HCT116 (cell line): ENCODE results near the gene ARHGAP42. TPM values are rescaled to one million over a fixed set of nuclear protein-coding genes. Genes with fewer than 3 reads are reported as not detected.

Experiments
- ATAC-seq: fragments of 200-7000 bp; cut with Tn5 transposase; 2 replicates; pipeline ENCODE4 v1.9.1; 2020; ENCODE audit warnings: mild to moderate bottlenecking, moderate library complexity
- BruUV-seq: library from RNA; stranded (reverse); fragments of 400-500 nt; replicated peaks from 2 replicates; lab custom pipeline; 2021; lab: Mats Ljungman, UMichigan
- CTCF ChIA-PET: fragments of 300-600 bp; sonication (Branson Sonifier 250); formaldehyde crosslinking; loops from one replicate; lab custom pipeline; 2021; ENCODE audit warnings: antibody characterized with exemption; lab: Charles Lee
- POLR2A ChIA-PET: fragments of 300-600, 350-600 bp; sonication (Branson Sonifier 250); formaldehyde crosslinking; loops from one replicate; lab custom pipeline; 2021; ENCODE audit warnings: antibody characterized with exemption; lab: Charles Lee
- RAD21 ChIA-PET, 2 experiments: fragments of 300-600 bp; sonication (Branson Sonifier 250); formaldehyde crosslinking; loops; one replicate each; lab custom pipeline; 2023; ENCODE audit warnings: low total read pairs in 2 of 2; ENCODE audit not compliant: uncharacterized antibody in 2 of 2, unreplicated experiment in 2 of 2, low non-redundant PET in 1 of 2; lab: Charles Lee
- DNase-seq: peaks from one replicate; pipeline ENCODE4 v3.0.0-alpha.2; 2010; ENCODE audit warnings: low read depth, low spot score
- H2AFZ ChIP-seq: fragments of 200-600 bp; shearing (Covaris generic), sonication (generic); 2 replicates; pipeline ENCODE4 v1.6.1; 2017; ENCODE audit warnings: low read depth, mixed run types, mixed read lengths, antibody characterized with exemption, low read length; ENCODE audit not compliant: poor library complexity, severe bottlenecking
- H3K27ac ChIP-seq: 2 replicates; pipeline ENCODE4 v1.5.1; 2012; ENCODE audit warnings: low read depth, low read length
- H3K27me3 ChIP-seq: fragments of 200-600 bp; sonication (generic); 2 replicates; pipeline ENCODE4 v1.6.1; 2016; ENCODE audit warnings: mixed run types, low read length, mixed read lengths; ENCODE audit not compliant: insufficient read depth
- H3K36me3 ChIP-seq, 2 experiments: fragments of 200-500 bp in 1 of 2; fragments of 200-600 bp in 1 of 2; sonication (Bioruptor generic) in 1 of 2; sonication (generic) in 1 of 2; 2 replicates each; pipeline versions ENCODE4 v1.5.1 to v1.6.1; 2014 to 2016; ENCODE audit warnings: low read length in 2 of 2, inconsistent platforms in 1 of 2, mixed read lengths in 1 of 2, mixed run types in 1 of 2; ENCODE audit not compliant: insufficient read depth in 2 of 2, control insufficient read depth in 1 of 2
- H3K4me1 ChIP-seq, 2 experiments: fragments of 200-600 bp in 1 of 2; sonication (generic) in 1 of 2; 2 replicates each; pipeline versions ENCODE4 v1.5.1 to v1.6.1; 2012 to 2017; ENCODE audit warnings: low read length in 2 of 2, inconsistent platforms in 1 of 2, mild to moderate bottlenecking in 1 of 2, mixed read lengths in 1 of 2, mixed run types in 1 of 2, moderate library complexity in 1 of 2; ENCODE audit not compliant: insufficient read depth in 2 of 2, control insufficient read depth in 1 of 2
- H3K4me2 ChIP-seq: fragments of 200-600 bp; sonication (generic); 2 replicates; pipeline ENCODE4 v1.6.1; 2017; ENCODE audit warnings: mixed run types, low read length, mixed read lengths
- H3K4me3 ChIP-seq, 2 experiments: fragments of 200-600 bp in 1 of 2; sonication (generic) in 1 of 2; replicated peaks in 1 of 2; 2 replicates each; pipeline ENCODE4 v1.5.1; 2011 to 2016; ENCODE audit warnings: low read length in 2 of 2, control low read depth in 1 of 2, low read depth in 1 of 2, mild to moderate bottlenecking in 1 of 2, mixed read lengths in 1 of 2, mixed run types in 1 of 2
- H3K79me2 ChIP-seq: fragments of 200-600 bp; sonication (generic); 2 replicates; pipeline ENCODE4 v1.6.1; 2017; ENCODE audit warnings: mild to moderate bottlenecking, mixed run types, low read length, moderate library complexity, mixed read lengths; ENCODE audit not compliant: insufficient read depth
- H3K9ac ChIP-seq: fragments of 200-600 bp; sonication (generic); 2 replicates; pipeline ENCODE4 v1.6.1; 2016; ENCODE audit warnings: low read length, mixed read lengths
- H3K9me2 ChIP-seq: fragments of 200-600 bp; sonication (generic), shearing (Covaris generic); 2 replicates; pipeline ENCODE4 v1.6.1; 2017; ENCODE audit warnings: mixed run types, mild to moderate bottlenecking, moderate library complexity; ENCODE audit not compliant: insufficient read depth
- H3K9me3 ChIP-seq, 2 experiments: fragments of 200-500 bp in 1 of 2; fragments of 200-600 bp in 1 of 2; sonication (Bioruptor generic) in 1 of 2; sonication (generic) in 1 of 2; 2 replicates each; pipeline ENCODE4 v1.6.1; 2014 to 2017; ENCODE audit warnings: low read length in 2 of 2, mixed read lengths in 2 of 2, inconsistent platforms in 1 of 2, low read depth in 1 of 2, mild to moderate bottlenecking in 1 of 2, mixed run types in 1 of 2, moderate library complexity in 1 of 2; ENCODE audit not compliant: control insufficient read depth in 1 of 2, insufficient read depth in 1 of 2
- H4K20me1 ChIP-seq: fragments of 200-600 bp; sonication (generic), shearing (Covaris generic); 2 replicates; pipeline ENCODE4 v1.6.1; 2017; ENCODE audit warnings: mixed run types, mild to moderate bottlenecking, moderate library complexity; ENCODE audit not compliant: insufficient read depth
- CEBPB ChIP-seq: IDR thresholded peaks from 2 replicates; pipeline ENCODE4 v1.6.1; 2012; ENCODE audit warnings: low read depth
- CTCF ChIP-seq, 3 experiments: fragments of 200-600 bp in 1 of 3; sonication (generic) in 1 of 3; IDR thresholded peaks in 2 of 3; conservative IDR thresholded peaks in 1 of 3; 2 replicates each; pipeline ENCODE4 v1.5.1; 2012 to 2017; ENCODE audit warnings: low read depth in 2 of 3, low read length in 2 of 3, antibody characterized with exemption in 1 of 3, borderline replicate concordance in 1 of 3, control low read depth in 1 of 3, mild to moderate bottlenecking in 1 of 3, mixed read lengths in 1 of 3, mixed run types in 1 of 3, moderate library complexity in 1 of 3; ENCODE audit not compliant: insufficient read depth in 1 of 3
- EGR1 ChIP-seq: IDR thresholded peaks from 2 replicates; pipeline ENCODE4 v1.6.1; 2012; ENCODE audit warnings: low read depth
- EZH2 ChIP-seq: fragments of 200-600 bp; sonication (generic); IDR thresholded peaks from 2 replicates; pipeline ENCODE4 v1.6.1; 2017; ENCODE audit warnings: antibody characterized with exemption, mixed run types
- EZH2phosphoT487 ChIP-seq: fragments of 200-600 bp; IDR thresholded peaks from 2 replicates; pipeline ENCODE4 v1.6.1; 2018; ENCODE audit warnings: antibody characterized with exemption, borderline replicate concordance
- FOSL1 ChIP-seq: IDR thresholded peaks from 2 replicates; pipeline ENCODE4 v1.6.1; 2012; ENCODE audit warnings: low read depth
- JUND ChIP-seq: IDR thresholded peaks from 2 replicates; pipeline ENCODE4 v1.6.1; 2012
- POLR2A ChIP-seq: IDR thresholded peaks from 2 replicates; pipeline ENCODE4 v1.7.0; 2011; ENCODE audit warnings: borderline replicate concordance; ENCODE audit not compliant: insufficient read depth, insufficient read length; ENCODE audit errors: extremely low read depth
- SIN3A ChIP-seq: IDR thresholded peaks from 2 replicates; pipeline ENCODE4 v1.6.1; 2012; ENCODE audit warnings: low read depth
- SRF ChIP-seq: IDR thresholded peaks from 2 replicates; pipeline ENCODE4 v1.6.1; 2012; ENCODE audit warnings: low read depth
- YY1 ChIP-seq: IDR thresholded peaks from 2 replicates; pipeline ENCODE4 v1.6.1; 2011; ENCODE audit warnings: low read length, low read depth, moderate library complexity, mild to moderate bottlenecking; ENCODE audit not compliant: insufficient replicate concordance; ENCODE audit errors: extremely low read depth
- ZBTB33 ChIP-seq: IDR thresholded peaks from 2 replicates; pipeline ENCODE4 v1.6.1; 2011; ENCODE audit warnings: mild to moderate bottlenecking, low read length, moderate library complexity; ENCODE audit not compliant: insufficient replicate concordance; ENCODE audit errors: extremely low read depth
- ZNF274 ChIP-seq: fragments of 200-500 bp; sonication (Bioruptor generic); IDR thresholded peaks from 2 replicates; pipeline ENCODE4 v1.6.1; 2014; ENCODE audit warnings: mild to moderate bottlenecking, low read depth, low read length, inconsistent platforms
- intact Hi-C: fragments of 100-400 bp; cut with micrococcal nuclease; formaldehyde crosslinking; loops from 2 replicates; pipeline ENCODE4 v1.10.0; 2022
- total RNA-seq: library from RNA; stranded (reverse); gene quantifications from one replicate; pipeline ENCODE4 v1.2.1, GENCODE V29; 2021; ENCODE audit not compliant: unreplicated experiment

Gene ARHGAP42
- total RNA-seq, 1 experiment from 2014 or later = 12.3 TPM

GRCh38 chr11:100806296-100806695, 119.2 kb downstream of the ARHGAP42 start:
- ChIA-PET POLR2A (no interaction called here), RAD21 (no interaction called here), CTCF (no interaction called here)
- Histone ChIP-seq H2AFZ (no peak overlapping the region), H3K4me1 (peaks cover 20 to 33% of the 10 kb centered on the region in 2 experiments), H3K9ac (no peak overlapping the region), H3K27ac (no peak overlapping the region), H3K9me2 (no peaks in the 10 kb centered on the region), H3K36me3 (no peaks in the 10 kb centered on the region), H3K9me3 (no peaks in the 10 kb centered on the region), H3K79me2 (0 out of 2 replicates have a peak, but pooled peaks cover 2% of the 10 kb centered on the region), H3K27me3 (no peaks in the 10 kb centered on the region), H4K20me1 (no peaks in the 10 kb centered on the region), H3K4me2 (no peak overlapping the region), H3K4me3 (no peak overlapping the region)
- intact Hi-C loops = no loop called here
- ATAC-seq (no peak), DNase-seq (no peak)
- BruUV-seq = no TSS peak
- TF ChIP-seq POLR2A (no peak), ZBTB33 (no peak), EGR1 (no peak), CEBPB (no peak), FOSL1 (no peak), SIN3A (no peak), EZH2phosphoT487 (no peak), JUND (no peak), CTCF (IDR thresholded peaks at IDR 0.05 in 2 of 3, conservative IDR thresholded peaks at IDR 0.05 in 1 of 3; ENCODE audit: borderline replicate concordance in 1 of 3, insufficient read depth in 1 of 3, low read depth in 2 of 3, low read length in 2 of 3) (no peak), YY1 (no peak), EZH2 (no peak), ZNF274 (no peak), SRF (no peak)
